HepG2 (cell line): ENCODE results near the gene CD93. TPM values are rescaled to one million over a fixed set of nuclear protein-coding genes. Genes with fewer than 3 reads are reported as not detected.

Experiments used
- NONO ChIP-seq, 2 experiments: fragments of 450-650 bp in 1 of 2; sonication (generic) in 1 of 2; formaldehyde crosslinking in 1 of 2; IDR thresholded peaks in 1 of 2; conservative IDR thresholded peaks in 1 of 2; 2 replicates each; pipeline versions ENCODE4 v1.6.1 to v1.8.0; 2017 to 2022; ENCODE audit warnings: mild to moderate bottlenecking in 1 of 2, missing genetic modification reagents in 1 of 2, moderate library complexity in 1 of 2
- SAP130 ChIP-seq: IDR thresholded peaks from 2 replicates; pipeline ENCODE4 v1.6.1; 2016; ENCODE audit warnings: low read depth
- ZBTB49 ChIP-seq: sonication (generic); formaldehyde crosslinking; IDR thresholded peaks from 2 replicates; pipeline ENCODE4 v1.4.0; 2020; ENCODE audit warnings: missing genetic modification reagents, borderline replicate concordance
- ZNF598 ChIP-seq: sonication (generic); formaldehyde crosslinking; IDR thresholded peaks from 2 replicates; pipeline ENCODE4 v1.5.1; 2020; ENCODE audit warnings: mild to moderate bottlenecking, missing genetic modification reagents, borderline replicate concordance
- ZNF639 ChIP-seq: conservative IDR thresholded peaks from 2 replicates; pipeline ENCODE4 v1.6.1; 2018; ENCODE audit warnings: missing genetic modification reagents
- ZSCAN29 ChIP-seq: sonication (generic); formaldehyde crosslinking; conservative IDR thresholded peaks from 2 replicates; pipeline ENCODE4 v1.4.0; 2020; ENCODE audit warnings: mild to moderate bottlenecking, missing genetic modification reagents
- polyA plus RNA-seq, 8 experiments: library from polyadenylated mRNA; depleted of rRNA in 3 of 8; stranded (reverse) in 7 of 8; unstranded in 1 of 8; fragments of >200 nt; fragmentation: Illumina TruSeq in 4 of 8; extraction: Trizol in 4 of 8; gene quantifications; 2 replicates each; pipeline versions ENCODE4 v1.2.1 to v1.2.3, GENCODE V29; 2011 to 2016; ENCODE audit warnings: low read depth in 4 of 8, missing spikeins in 1 of 8, mixed read lengths in 1 of 8; ENCODE audit not compliant: insufficient read depth in 1 of 8
- total RNA-seq, 5 experiments: library from RNA; depleted of rRNA; stranded (reverse); fragments of >200 nt; fragmentation: Illumina TruSeq; extraction: Trizol; gene quantifications; 2 replicates each; pipeline ENCODE4 v1.2.3, GENCODE V29; 2016; ENCODE audit warnings: low read depth in 1 of 5

CD93 gene
- total and polyA plus RNA-seq, 2 of the 13 experiments (the other 11 are each of a cell fraction or from before 2014, with no cell fraction given): not detected

DNA sequence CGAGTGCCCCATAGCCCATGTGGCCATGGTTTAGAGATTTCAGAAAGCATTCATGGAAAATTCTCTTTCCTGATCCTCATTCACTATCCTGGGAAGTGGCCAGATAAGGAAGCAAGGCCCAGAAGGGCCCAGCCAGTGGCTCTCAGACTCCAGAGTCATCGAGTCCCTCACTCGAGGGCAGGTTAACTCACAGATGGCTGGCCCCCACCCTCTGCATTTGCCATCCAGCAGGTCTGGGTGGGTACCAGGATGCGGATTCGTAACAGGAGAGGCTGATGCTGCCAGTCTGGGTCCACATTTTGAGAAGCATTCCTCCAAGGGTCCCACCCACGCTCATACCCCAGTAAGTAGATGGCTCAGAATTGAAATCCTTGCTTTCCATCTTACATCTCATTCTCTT is 54.8 kb downstream of the CD93 start (continued):
- TF ChIP-seq ZBTB49 (CRISPR knock-in tag) (no peak), NONO (IDR thresholded peaks at IDR 0.05) (no peak), NONO (CRISPR knock-in tag; conservative IDR thresholded peaks at IDR 0.05) (no peak), ZSCAN29 (CRISPR knock-in tag) (no peak), ZNF639 (no peak), ZNF598 (CRISPR knock-in tag) (no peak), SAP130 (no peak)
- TF ChIP-seq, all 625 proteins: peak for 0

Other genes with a start within 250 kb of the CD93 start
- not detected in 2 replicates for gene SSTR4, start 51.0 kb downstream of the CD93 start, total RNA-seq (2016; rRNA removed; fragmentation: Illumina TruSeq; extraction: Trizol)
- not detected in 2 replicates for gene SSTR4, start 51.0 kb downstream of the CD93 start, polyA plus RNA-seq (2011; rRNA removed)
- gene THBD, start 36.7 kb downstream of the CD93 start, total RNA-seq (2016; rRNA removed; fragmentation: Illumina TruSeq; extraction: Trizol): not detected in 2 replicates
- gene THBD, start 36.7 kb downstream of the CD93 start, polyA plus RNA-seq (2011; rRNA removed): 0.03 TPM in 1 of 2 replicates, not detected in the other